HL-60 (cell line): Measurements from ENCODE around the gene EYS.

Experiments
- DNase-seq, 2 experiments: peaks; one replicate each; pipeline ENCODE4 v3.0.0-alpha.2; 2010 to 2020; ENCODE audit warnings: low read depth in 1 of 2, low spot score in 1 of 2
- H3K27ac ChIP-seq: fragments of 250-450 bp; sonication (Bioruptor Pico); replicated peaks from 2 replicates; pipeline ENCODE4 v1.5.1; 2020; ENCODE audit warnings: mild to moderate bottlenecking, moderate library complexity
- H3K27me3 ChIP-seq: fragments of 250-450 bp; sonication (Bioruptor Pico); 2 replicates; pipeline ENCODE4 v1.5.1; 2021; ENCODE audit warnings: mild to moderate bottlenecking, moderate library complexity; ENCODE audit not compliant: insufficient read depth, poor library complexity, severe bottlenecking
- H3K4me3 ChIP-seq: replicated peaks from 2 replicates; pipeline ENCODE4 v1.5.1; 2011; ENCODE audit warnings: mild to moderate bottlenecking, control low read depth, low read length; ENCODE audit not compliant: insufficient read depth
- CTCF ChIP-seq: IDR thresholded peaks from one replicate; pipeline ENCODE4 v1.5.1; 2011; ENCODE audit warnings: low read length, control low read depth, inconsistent platforms; ENCODE audit not compliant: insufficient read depth
- GABPA ChIP-seq: IDR thresholded peaks from 2 replicates; pipeline ENCODE4 v1.6.1; 2012; ENCODE audit warnings: low read depth
- POLR2AphosphoS5 ChIP-seq: IDR thresholded peaks from 2 replicates; pipeline ENCODE4 v1.6.1; 2012; ENCODE audit warnings: low read depth
- REST ChIP-seq: IDR thresholded peaks from 2 replicates; pipeline ENCODE4 v1.6.1; 2012; ENCODE audit warnings: low read depth; ENCODE audit not compliant: insufficient replicate concordance
- SPI1 ChIP-seq: IDR thresholded peaks from 2 replicates; pipeline ENCODE4 v1.6.1; 2012; ENCODE audit warnings: low read depth, mild to moderate bottlenecking, borderline replicate concordance

EYS gene

GRCh38 chr6:64050590-64050989 is 1656.4 kb downstream of the EYS start:
- Histone ChIP-seq H3K4me3 (no peak overlapping the region), H3K27me3 (no peaks in the 10 kb centered on the region), H3K27ac (no peak overlapping the region)
- DNase-seq, result no peak
- TF ChIP-seq REST (no peak), GABPA (no peak), SPI1 (no peak), CTCF (no peak), POLR2AphosphoS5 (no peak)

- DNase-seq, result no peak
- Histone ChIP-seq H3K27me3 (no peaks in the 10 kb centered on the region), H3K4me3 (no peak overlapping the region), H3K27ac (no peak overlapping the region)
- TF ChIP-seq GABPA (no peak), SPI1 (no peak), REST (no peak), CTCF (no peak), POLR2AphosphoS5 (no peak)
Observed at GRCh38 chr6:64049736-64050135, 1657.3 kb downstream of the EYS start.

GRCh38 chr6:64046746-64047208 is 1660.2 kb downstream of the EYS start:
- TF ChIP-seq SPI1, result no peak
- no peak for TF ChIP-seq GABPA
- TF ChIP-seq POLR2AphosphoS5, result no peak
- no peak for TF ChIP-seq REST
- no peak for TF ChIP-seq CTCF
- Histone ChIP-seq H3K27me3 (no peaks in the 10 kb centered on the region), H3K27ac (no peak overlapping the region), H3K4me3 (no peak overlapping the region)
- no peak for DNase-seq
